Inflammatory macrophage treated with lipopolysaccharide for 4 hours (primary cell): ENCODE measurements around the gene LYAR.
A peak's percentile ranks its signal among the peaks of the same experiment; 100 is the strongest.
"Not testable (repeated sequence)": the region's sequence is repeated elsewhere in the genome, so short reads cannot be mapped to it uniquely, and the experiment has no call there.

Source experiments
- DNase-seq: peaks from one replicate; pipeline ENCODE4 v3.0.0-alpha.2; 2020

LYAR gene

GRCh38 chr4:4259484-4260100 lies 30.4 kb downstream of the LYAR start:
- peak; percentile 61 for DNase-seq

GRCh38 chr4:4257705-4258104 lies 32.2 kb downstream of the LYAR start:
- not testable (repeated sequence) for DNase-seq

- no peak for DNase-seq
Observed at GRCh38 chr4:4256799-4257198, 33.2 kb downstream of the LYAR start.

GRCh38 chr4:4254666-4255065 lies 35.3 kb downstream of the LYAR start:
- no peak for DNase-seq

- DNase-seq: no peak
Observed at GRCh38 chr4:4254199-4254598, 35.8 kb downstream of the LYAR start.

- no peak for DNase-seq
Observed at GRCh38 chr4:4249866-4250265, 40.1 kb downstream of the LYAR start.

- DNase-seq: not testable (repeated sequence)
Observed at GRCh38 chr4:4249342-4249741, 40.6 kb downstream of the LYAR start.

GRCh38 chr4:4248885-4249203 lies 41.1 kb downstream of the LYAR start:
- no peak for DNase-seq

GRCh38 chr4:4248029-4248884 lies 41.7 kb downstream of the LYAR start, which contains the start of gene TMEM128:
Gene TMEM128 (minus strand): TSS chr4:4248223. CDS start chr4:4248202, 21 bp downstream.
- DNase-seq: peak; percentile 95

- peak; percentile 8 for DNase-seq
Observed at GRCh38 chr4:4247696-4248028, 42.3 kb downstream of the LYAR start.

- peak; percentile 48 for DNase-seq
Observed at GRCh38 chr4:4245172-4245571, 44.8 kb downstream of the LYAR start.

- DNase-seq: not testable (repeated sequence)
Observed at GRCh38 chr4:4239551-4239950, 50.4 kb downstream of the LYAR start.

- DNase-seq: no peak
Observed at GRCh38 chr4:4233610-4234009, 56.3 kb downstream of the LYAR start.

GRCh38 chr4:4228356-4228668 lies 61.6 kb downstream of the LYAR start:
- no peak for DNase-seq

- no peak for DNase-seq
Observed at GRCh38 chr4:4227510-4228355, 62.2 kb downstream of the LYAR start.

GRCh38 chr4:4226606-4227438 lies 63.1 kb downstream of the LYAR start, which contains the start of gene OTOP1:
Gene OTOP1 (minus strand): TSS chr4:4226929. CDS start chr4:4226864, 65 bp downstream.
- DNase-seq: no peak

- DNase-seq: no peak
Observed at GRCh38 chr4:4225915-4226605, 63.9 kb downstream of the LYAR start.
